Activated CD8-positive, alpha-beta memory T cell treated with anti-CD3 and anti-CD28 coated beads, Interleukin-2, amount 50 U/mL, for 4 hours (primary cell): ENCODE measurements around the gene NEK9.

Source experiments
- DNase-seq: peaks from one replicate; pipeline ENCODE4 v3.0.0-alpha.2; 2020

The NEK9 gene

DNA sequence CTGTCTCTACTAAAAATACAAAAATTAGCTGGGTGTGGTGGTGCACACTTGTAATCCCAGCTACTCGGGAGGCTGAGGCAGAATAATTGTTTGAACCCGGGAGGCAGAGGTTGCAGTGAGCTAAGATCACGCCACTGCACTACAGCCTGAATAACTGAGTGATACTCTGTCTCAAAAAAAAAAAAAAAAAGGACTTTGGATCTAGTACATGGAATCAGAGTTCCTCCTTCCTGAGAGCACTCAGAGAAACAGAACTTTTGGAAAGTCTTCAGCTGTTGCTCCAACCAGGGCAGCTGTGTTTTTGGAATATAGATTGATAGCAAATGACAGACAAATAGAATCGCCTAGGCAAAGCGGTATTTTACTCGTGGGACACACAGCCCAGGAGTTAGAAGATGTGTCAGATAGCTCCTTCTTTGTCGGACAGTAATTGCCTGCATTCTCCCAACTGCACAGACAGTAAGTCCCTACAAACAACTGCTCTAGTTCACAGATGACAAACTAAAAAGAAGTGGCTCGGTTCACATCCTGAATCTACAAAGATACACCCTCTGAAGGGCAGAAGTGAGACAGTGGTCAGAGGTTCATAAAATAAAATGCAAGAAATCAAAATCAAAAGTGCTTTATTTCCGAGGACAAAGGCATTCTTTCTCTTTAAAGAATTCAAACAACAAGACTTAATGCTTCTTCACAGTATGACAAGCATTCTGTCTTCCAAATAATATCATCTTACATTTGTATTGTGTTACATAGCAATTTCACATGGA lies 17.1 kb upstream of the NEK9 start:
- DNase-seq: no peak

- no peak for DNase-seq
Observed at GRCh38 chr14:75142494-75142893, 15.6 kb upstream of the NEK9 start.

- DNase-seq: no peak
Observed at GRCh38 chr14:75141967-75142366, 15.1 kb upstream of the NEK9 start.

DNA sequence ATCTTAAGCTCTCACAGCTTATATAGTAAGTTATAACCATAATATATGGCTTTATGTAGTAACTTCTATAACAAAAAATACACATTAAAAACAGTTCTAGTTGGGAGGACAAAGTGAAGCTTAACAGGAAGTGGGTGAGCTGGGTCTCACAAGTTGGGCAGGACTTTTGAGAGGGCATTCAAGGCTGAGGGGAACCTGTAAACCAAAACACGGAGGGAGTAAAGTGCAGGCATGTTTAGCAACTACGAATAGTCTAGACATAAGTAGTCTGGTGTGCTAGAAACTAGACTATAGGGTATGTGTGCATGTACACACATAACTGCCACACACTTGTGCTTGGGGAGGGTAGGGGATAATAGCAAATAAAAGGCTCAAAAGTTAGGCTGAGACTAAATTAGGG lies 14.2 kb upstream of the NEK9 start:
- no peak for DNase-seq

GRCh38 chr14:75140620-75141019 lies 13.8 kb upstream of the NEK9 start:
- DNase-seq: no peak

DNA sequence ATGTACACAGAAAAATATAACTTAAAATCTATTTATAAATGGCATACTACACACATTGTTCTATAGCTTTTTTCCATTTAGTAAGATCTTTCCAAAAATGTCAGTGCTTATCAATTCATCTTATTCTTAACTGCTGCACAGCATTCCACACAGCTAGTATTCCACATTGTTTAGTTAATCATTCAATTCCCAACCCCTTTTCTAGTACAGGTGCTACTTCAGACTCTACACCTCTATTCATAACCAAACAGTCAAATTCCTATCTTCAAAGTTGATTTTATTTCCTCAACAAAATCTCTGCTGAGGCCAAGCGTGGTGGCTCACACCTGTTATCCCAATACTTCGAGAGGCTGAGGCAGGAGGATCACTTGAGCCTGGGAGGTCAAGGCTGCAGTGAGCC lies 12.3 kb upstream of the NEK9 start:
- DNase-seq: no peak

DNA sequence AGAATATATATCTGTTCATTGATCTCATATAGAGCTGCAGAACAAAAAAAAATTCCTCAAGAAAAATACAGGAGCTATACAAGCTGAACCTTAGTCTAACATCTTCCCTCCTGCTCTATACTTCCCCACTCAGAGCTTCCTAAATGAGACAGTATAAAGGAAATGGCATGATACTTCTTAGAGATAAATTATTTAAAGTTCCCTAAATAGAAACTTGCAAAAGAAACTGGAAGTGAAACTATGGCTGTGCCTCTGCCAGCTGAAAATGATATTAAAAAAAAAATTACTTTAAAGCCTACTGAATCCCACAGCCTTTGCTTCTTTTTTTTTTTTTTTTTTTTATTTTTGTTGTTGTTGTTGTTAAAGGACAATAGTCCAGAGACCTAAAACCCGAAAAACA lies 11.6 kb upstream of the NEK9 start:
- DNase-seq: no peak

DNA sequence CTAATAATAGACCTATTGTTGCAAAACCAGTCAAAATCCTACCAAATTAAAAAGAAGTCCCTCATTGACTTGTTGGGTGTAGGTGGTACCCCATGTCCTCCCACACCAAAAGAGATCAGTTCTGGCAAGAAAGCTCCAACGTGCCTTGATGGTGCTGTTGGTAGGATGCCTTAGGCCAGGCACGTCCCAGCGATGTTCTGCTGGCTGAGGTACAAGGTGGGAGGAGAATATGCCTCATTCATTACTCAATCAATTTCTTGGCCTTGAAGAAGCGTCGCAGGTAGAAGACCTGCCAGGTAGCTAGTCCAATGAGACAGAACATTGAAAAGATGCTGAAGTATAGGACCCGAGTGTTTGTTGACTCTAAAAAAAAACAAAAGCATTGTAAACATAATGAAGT lies 7.8 kb upstream of the NEK9 start:
- no peak for DNase-seq

- no peak for DNase-seq
Observed at GRCh38 chr14:75133597-75133996, 6.7 kb upstream of the NEK9 start.

DNA sequence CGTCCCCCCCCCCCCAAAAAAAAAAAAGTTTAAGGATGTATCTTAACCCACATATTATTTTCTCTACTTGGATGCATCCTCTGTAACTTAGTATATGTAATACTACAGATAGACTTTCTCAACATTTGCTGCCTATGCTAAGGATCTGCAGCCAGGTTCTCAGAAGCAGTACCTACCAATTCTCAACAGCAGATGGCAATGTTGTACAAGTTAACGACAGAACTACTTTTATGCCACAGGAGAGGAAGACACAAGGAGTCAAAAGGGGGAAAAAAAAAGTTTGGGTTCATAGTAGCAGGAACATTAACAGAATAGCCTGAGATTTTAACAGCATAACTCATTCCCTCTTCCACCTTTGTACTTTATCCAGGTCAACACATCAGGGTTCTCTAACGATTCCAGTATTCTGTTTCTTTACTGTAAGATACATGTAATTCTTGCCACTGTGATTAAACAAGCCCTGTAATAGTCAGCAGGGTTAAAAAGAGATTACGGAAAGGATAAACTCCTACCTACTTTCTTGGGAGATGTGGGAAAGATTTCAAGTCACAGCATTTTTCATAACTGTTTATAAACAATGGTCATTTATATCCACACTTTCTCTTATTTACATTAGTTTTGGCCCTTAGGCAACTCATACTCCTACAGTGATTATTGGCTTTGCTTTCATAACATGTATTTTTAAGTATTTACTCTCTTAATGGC lies 5.7 kb upstream of the NEK9 start:
- peak; percentile 34 for DNase-seq

- no peak for DNase-seq
Observed at GRCh38 chr14:75128596-75128990, 1.7 kb upstream of the NEK9 start.

DNA sequence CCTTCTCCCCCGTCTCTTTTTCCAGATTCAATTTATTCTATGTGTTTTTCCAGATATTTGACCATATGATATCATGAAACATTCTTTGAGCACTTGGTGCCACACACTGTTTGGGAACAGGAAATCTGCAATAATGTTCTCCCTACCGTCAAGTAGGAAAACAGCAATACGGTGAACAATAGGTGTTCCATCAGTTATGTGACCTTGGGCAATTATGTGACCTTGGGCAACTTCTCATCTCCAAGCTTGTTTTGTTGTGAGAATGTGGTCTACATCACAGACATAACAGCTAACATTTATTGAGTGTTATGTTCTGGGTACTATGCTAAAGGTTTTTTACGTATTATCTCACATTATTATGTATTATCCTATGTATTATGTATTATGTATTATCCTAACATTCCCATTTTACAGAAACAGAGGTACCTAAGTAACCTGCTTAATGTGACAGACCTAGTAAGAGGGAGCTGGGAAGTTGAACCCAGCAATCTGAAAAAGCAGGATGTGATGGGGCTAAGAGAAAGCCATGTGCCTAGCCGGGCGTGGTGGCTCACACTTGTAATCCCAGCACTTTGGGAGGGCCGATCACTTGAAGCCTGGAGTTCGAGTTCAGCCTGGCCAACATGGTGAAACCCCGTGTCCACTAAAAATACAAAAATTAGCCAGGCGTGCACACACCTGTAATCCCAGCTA lies 1.2 kb upstream of the NEK9 start:
- DNase-seq: no peak

GRCh38 chr14:75127474-75127820 lies 599 bp upstream of the NEK9 start:
- peak; percentile 16 for DNase-seq

GRCh38 chr14:75126121-75126544 lies 715 bp downstream of the NEK9 start:
- no peak for DNase-seq

DNA sequence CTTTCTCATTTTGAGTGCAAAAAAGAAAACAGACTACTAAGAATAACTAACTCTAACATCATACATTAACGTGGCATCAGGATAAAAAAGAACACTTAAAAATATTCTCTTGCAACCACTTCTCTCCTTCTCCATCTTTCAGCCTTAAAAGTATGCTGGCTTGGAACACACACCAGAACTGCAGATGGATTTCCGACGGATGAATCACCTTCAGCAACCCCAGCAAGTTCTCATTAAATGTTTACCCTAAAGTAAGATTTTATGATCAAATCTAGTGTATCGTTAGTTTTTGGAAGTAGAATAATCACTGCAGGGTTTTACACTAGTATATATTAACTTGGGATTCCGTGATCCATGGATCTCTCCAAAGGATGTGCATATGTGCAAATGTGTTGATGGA lies 1.2 kb downstream of the NEK9 start:
- DNase-seq: no peak

GRCh38 chr14:75123991-75124390 lies 2.9 kb downstream of the NEK9 start:
- DNase-seq: no peak

DNA sequence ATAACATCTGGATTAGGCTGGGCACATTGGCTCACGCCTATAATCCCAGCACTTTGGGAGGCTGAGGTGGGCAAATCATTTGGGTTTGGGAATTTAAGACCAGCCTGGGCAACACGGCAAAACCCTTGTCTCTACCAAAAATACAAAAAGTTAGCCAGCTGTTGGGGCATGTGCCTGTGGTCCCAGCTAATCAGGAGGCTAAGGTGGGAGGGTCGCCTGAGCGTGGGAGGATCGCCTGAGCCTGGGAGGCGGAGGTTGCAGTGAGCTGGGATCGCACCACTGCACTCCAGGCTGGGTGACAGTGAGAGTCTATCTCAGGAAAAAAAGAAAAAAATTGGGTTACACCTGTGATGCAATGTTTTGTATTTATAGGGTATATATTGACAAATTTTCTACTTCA lies 5.3 kb downstream of the NEK9 start:
- DNase-seq: no peak

GRCh38 chr14:75120541-75121291 lies 6.1 kb downstream of the NEK9 start:
- no peak for DNase-seq

GRCh38 chr14:75119056-75119455 lies 7.8 kb downstream of the NEK9 start:
- DNase-seq: no peak

- no peak for DNase-seq
Observed at GRCh38 chr14:75113932-75114539, 12.8 kb downstream of the NEK9 start.

DNA sequence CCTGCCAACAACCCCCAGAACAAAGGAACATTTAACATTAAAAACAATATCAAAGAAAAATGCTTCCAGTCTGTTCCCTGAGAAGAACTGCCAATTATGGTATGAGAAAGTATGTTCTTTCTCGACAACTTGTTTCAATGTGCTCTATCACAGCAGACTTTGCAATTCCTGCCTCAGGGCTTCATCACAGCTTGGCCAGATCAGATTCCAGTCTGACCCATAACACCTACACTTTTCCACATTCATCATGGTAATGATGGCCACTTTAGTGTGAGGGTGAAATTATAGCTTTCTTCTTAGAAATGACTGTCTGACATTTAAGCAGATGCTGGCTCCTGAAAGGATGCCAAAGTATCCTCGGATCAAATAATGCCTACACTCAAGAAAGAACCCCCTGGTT lies 17.0 kb downstream of the NEK9 start:
- no peak for DNase-seq

- DNase-seq: no peak
Observed at GRCh38 chr14:75107186-75107585, 19.7 kb downstream of the NEK9 start.

DNA sequence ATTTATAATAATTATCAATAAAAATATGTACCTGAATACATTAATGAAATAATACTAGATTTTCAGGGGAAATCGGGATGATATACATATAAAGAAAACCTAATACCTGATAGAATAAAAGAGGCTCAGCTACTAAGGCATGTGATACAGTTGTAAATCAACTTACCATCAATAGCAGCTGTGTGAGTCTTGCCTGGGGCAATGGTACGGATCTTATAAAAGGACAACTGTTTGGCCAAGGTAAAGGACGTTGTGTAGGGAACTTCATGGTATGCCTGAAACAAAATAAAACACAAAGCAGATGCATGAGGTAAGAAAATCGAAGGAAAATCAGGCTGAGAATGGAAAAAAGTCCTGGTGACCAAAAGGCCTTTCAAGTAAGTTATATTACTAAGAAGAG lies 25.4 kb downstream of the NEK9 start:
- no peak for DNase-seq
